B cell (primary cell): ENCODE data around the gene PIK3C2G. TPM values are rescaled to one million over a fixed set of nuclear protein-coding genes. Genes with fewer than 3 reads are reported as not detected.

Source experiments
- ATAC-seq: fragments of 200-7000 bp; cut with Tn5 transposase; one replicate; pipeline ENCODE4 v1.10.0; 2021; ENCODE audit warnings: low read depth, mild to moderate bottlenecking, moderate number of reproducible peaks, moderate library complexity
- CTCF ChIA-PET: fragments of 350-600 bp; sonication (Branson Sonifier 250); formaldehyde crosslinking; loops from one replicate; lab custom pipeline; 2021; ENCODE audit warnings: antibody characterized with exemption, inconsistent platforms; lab: Charles Lee
- POLR2A ChIA-PET: fragments of 350-600 bp; sonication (Branson Sonifier 250); formaldehyde crosslinking; loops from one replicate; lab custom pipeline; 2021; ENCODE audit warnings: antibody characterized with exemption; lab: Charles Lee
- DNase-seq: peaks from one replicate; pipeline ENCODE4 v3.0.0; 2013
- H2AFZ ChIP-seq: 2 replicates; pipeline ENCODE4 v1.6.1; 2012; ENCODE audit warnings: mild to moderate bottlenecking, low read depth, low read length; ENCODE audit not compliant: insufficient read depth, poor library complexity, severe bottlenecking
- H3K27ac ChIP-seq, 2 donors: 1 replicate in 1 of 2; 2 replicates in 1 of 2; pipeline ENCODE4 v1.5.1; 2012 to 2013; ENCODE audit warnings: low read length in 2 of 2, mild to moderate bottlenecking in 2 of 2, moderate library complexity in 1 of 2
- H3K27me3 ChIP-seq, 4 experiments: fragments of 200-600 bp in 1 of 4; sonication (generic) in 1 of 4; replicated peaks in 1 of 4; 1 replicate in 2 of 4; 2 replicates in 2 of 4; pipeline versions ENCODE4 v1.6.1 to v1.7.0; 2013 to 2016; ENCODE audit warnings: low read length in 3 of 4, mild to moderate bottlenecking in 2 of 4, mixed read lengths in 1 of 4, moderate library complexity in 1 of 4; ENCODE audit not compliant: insufficient read depth in 4 of 4, control insufficient read depth in 3 of 4; ENCODE audit errors: control extremely low read depth in 1 of 4
- H3K36me3 ChIP-seq, 2 experiments: replicated peaks in 1 of 2; 1 replicate in 1 of 2; 2 replicates in 1 of 2; pipeline versions ENCODE4 v1.6.1 to v1.7.1; 2013; ENCODE audit warnings: low read length in 1 of 2; ENCODE audit not compliant: insufficient read depth in 2 of 2, control insufficient read depth in 1 of 2; ENCODE audit errors: control extremely low read depth in 1 of 2, extremely low read depth in 1 of 2
- H3K4me1 ChIP-seq, 2 donors: fragments of 200-600 bp in 1 of 2; sonication (generic) in 1 of 2; 1 replicate in 1 of 2; 2 replicates in 1 of 2; pipeline versions ENCODE4 v1.5.1 to v1.6.1; 2013 to 2017; ENCODE audit warnings: low read length in 2 of 2; ENCODE audit not compliant: control insufficient read depth in 2 of 2, insufficient read depth in 2 of 2
- H3K4me2 ChIP-seq: replicated peaks from 2 replicates; pipeline ENCODE3; 2012; ENCODE audit warnings: mild to moderate bottlenecking, low read depth, low read length; ENCODE audit not compliant: poor library complexity, severe bottlenecking
- H3K4me3 ChIP-seq, 5 experiments: fragments of 200-600 bp in 1 of 5; sonication (generic) in 1 of 5; 1 replicate in 3 of 5; 2 replicates in 2 of 5; pipeline versions ENCODE4 v1.5.1 to v1.7.0; 2011 to 2016; ENCODE audit warnings: low read length in 4 of 5, mild to moderate bottlenecking in 4 of 5, low read depth in 2 of 5, control low read depth in 1 of 5, moderate library complexity in 1 of 5; ENCODE audit not compliant: insufficient read depth in 1 of 5; ENCODE audit errors: control extremely low read depth in 1 of 5, extremely low read depth in 1 of 5
- H3K79me2 ChIP-seq: fragments of 200-600 bp; sonication (generic); one replicate; pipeline ENCODE4 v1.6.0; 2016; ENCODE audit warnings: low read length; ENCODE audit not compliant: control insufficient read depth, insufficient read depth
- H3K9ac ChIP-seq: fragments of 200-600 bp; sonication (generic); 2 replicates; pipeline ENCODE4 v1.6.1; 2017; ENCODE audit warnings: mild to moderate bottlenecking, low read length, moderate library complexity
- H3K9me3 ChIP-seq, 3 donors: one replicate each; pipeline versions ENCODE4 v1.6.1 to v1.7.1; 2013; ENCODE audit warnings: low read length in 2 of 3; ENCODE audit not compliant: control insufficient read depth in 2 of 3, insufficient read depth in 1 of 3; ENCODE audit errors: control extremely low read depth in 1 of 3
- H4K20me1 ChIP-seq: 2 replicates; pipeline ENCODE4 v1.6.0; 2012; ENCODE audit warnings: mild to moderate bottlenecking, low read length; ENCODE audit not compliant: insufficient read depth, control insufficient read depth, poor library complexity, severe bottlenecking
- H3K27ac Mint-ChIP-seq: one replicate; pipeline ENCODE4 v1.8.0; 2021; ENCODE audit warnings: mixed read lengths
- H3K27me3 Mint-ChIP-seq: one replicate; pipeline ENCODE4 v1.8.0; 2021; ENCODE audit warnings: mixed read lengths
- H3K4me1 Mint-ChIP-seq: one replicate; pipeline ENCODE4 v1.8.0; 2021; ENCODE audit warnings: mixed read lengths
- H3K4me3 Mint-ChIP-seq: one replicate; pipeline ENCODE4 v1.8.0; 2021; ENCODE audit warnings: mixed read lengths
- H3K9me3 Mint-ChIP-seq: one replicate; pipeline ENCODE4 v1.8.0; 2022; ENCODE audit warnings: mixed read lengths; ENCODE audit not compliant: insufficient read depth
- EZH2 ChIP-seq: IDR thresholded peaks from 2 replicates; pipeline ENCODE4 v1.6.1; 2012; ENCODE audit warnings: borderline replicate concordance, low read depth, mild to moderate bottlenecking, moderate library complexity, low read length; ENCODE audit not compliant: insufficient read depth, poor library complexity, severe bottlenecking
- WGBS: methylation state at CpG from one replicate; pipeline ENCODE4 v1.1.5; 2013; ENCODE audit warnings: missing lambda C conversion rate; ENCODE audit not compliant: insufficient coverage; 5-methylcytosine and 5-hydroxymethylcytosine counted together
- intact Hi-C: fragments of 100-400 bp; cut with micrococcal nuclease; formaldehyde crosslinking; loops from one replicate; pipeline ENCODE4 v1.10.0; 2022
- polyA plus RNA-seq: library from polyadenylated mRNA; depleted of rRNA; stranded (reverse); fragments of >200 nt; gene quantifications from 2 replicates; pipeline ENCODE4 v1.2.3, GENCODE V29; 2012
- total RNA-seq, 2 donors: library from RNA; stranded (reverse); fragments of 120-200 nt in 1 of 2; gene quantifications; 1 replicate in 1 of 2; 2 replicates in 1 of 2; pipeline versions ENCODE4 v1.2.3 to v1.2.4, GENCODE V29; 2013 to 2022
- TF ChIP-seq, protein P1 (sequence below): fragments of 200-600 bp; IDR thresholded peaks from one replicate; pipeline ENCODE4 v1.8.0; 2022; ENCODE audit warnings: antibody characterized with exemption, mild to moderate bottlenecking

Gene PIK3C2G
- total and polyA plus RNA-seq, 2 donors (not counting 1 experiment from before 2014, with no cell fraction given): not detected

GRCh38 chr12:18454330-18454729 lies 193.0 kb downstream of the PIK3C2G start:
- no peaks in the 10 kb centered on the region for H3K9me3 ChIP-seq
- H3K36me3 ChIP-seq: no peaks in the 10 kb centered on the region
- H2AFZ ChIP-seq: no peak overlapping the region
- 18% methylated on average over 1 of the region's 1 CpG for WGBS
- no peaks in the 10 kb centered on the region for H3K4me1 ChIP-seq
- TF ChIP-seq, protein P1, sequence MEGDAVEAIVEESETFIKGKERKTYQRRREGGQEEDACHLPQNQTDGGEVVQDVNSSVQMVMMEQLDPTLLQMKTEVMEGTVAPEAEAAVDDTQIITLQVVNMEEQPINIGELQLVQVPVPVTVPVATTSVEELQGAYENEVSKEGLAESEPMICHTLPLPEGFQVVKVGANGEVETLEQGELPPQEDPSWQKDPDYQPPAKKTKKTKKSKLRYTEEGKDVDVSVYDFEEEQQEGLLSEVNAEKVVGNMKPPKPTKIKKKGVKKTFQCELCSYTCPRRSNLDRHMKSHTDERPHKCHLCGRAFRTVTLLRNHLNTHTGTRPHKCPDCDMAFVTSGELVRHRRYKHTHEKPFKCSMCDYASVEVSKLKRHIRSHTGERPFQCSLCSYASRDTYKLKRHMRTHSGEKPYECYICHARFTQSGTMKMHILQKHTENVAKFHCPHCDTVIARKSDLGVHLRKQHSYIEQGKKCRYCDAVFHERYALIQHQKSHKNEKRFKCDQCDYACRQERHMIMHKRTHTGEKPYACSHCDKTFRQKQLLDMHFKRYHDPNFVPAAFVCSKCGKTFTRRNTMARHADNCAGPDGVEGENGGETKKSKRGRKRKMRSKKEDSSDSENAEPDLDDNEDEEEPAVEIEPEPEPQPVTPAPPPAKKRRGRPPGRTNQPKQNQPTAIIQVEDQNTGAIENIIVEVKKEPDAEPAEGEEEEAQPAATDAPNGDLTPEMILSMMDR: no peak
- no peak for TF ChIP-seq EZH2
- intact Hi-C loops: no loop called here
- H3K27me3 ChIP-seq: no peaks in the 10 kb centered on the region
- Mint-ChIP-seq H3K27me3 (no peaks in the 10 kb centered on the region), H3K27ac (no peak overlapping the region), H3K4me1 (no peaks in the 10 kb centered on the region), H3K9me3 (peaks cover 4% of the 10 kb centered on the region), H3K4me3 (no peak overlapping the region)
- H4K20me1 ChIP-seq: no peaks in the 10 kb centered on the region
- no peaks in the 10 kb centered on the region for H3K79me2 ChIP-seq
- no peak for DNase-seq
- H3K4me2 ChIP-seq: no peak overlapping the region
- H3K9ac ChIP-seq: no peak overlapping the region
- CTCF ChIA-PET: no interaction called here
- POLR2A ChIA-PET: no interaction called here
- no peak overlapping the region for H3K4me3 ChIP-seq
- no peak for ATAC-seq
- H3K27ac ChIP-seq: no peak overlapping the region

- Mint-ChIP-seq H3K4me1 (no peaks in the 10 kb centered on the region), H3K27ac (no peak overlapping the region), H3K9me3 (peaks cover 4% of the 10 kb centered on the region), H3K27me3 (no peaks in the 10 kb centered on the region), H3K4me3 (no peak overlapping the region)
- Histone ChIP-seq H3K4me3 (no peak overlapping the region), H3K27me3 (no peaks in the 10 kb centered on the region), H3K4me2 (no peak overlapping the region), H2AFZ (no peak overlapping the region), H3K27ac (no peak overlapping the region), H3K36me3 (no peaks in the 10 kb centered on the region), H3K79me2 (no peaks in the 10 kb centered on the region), H3K4me1 (no peaks in the 10 kb centered on the region), H4K20me1 (no peaks in the 10 kb centered on the region), H3K9ac (no peak overlapping the region), H3K9me3 (no peaks in the 10 kb centered on the region)
- intact Hi-C loops: no loop called here
- ChIA-PET CTCF (no interaction called here), POLR2A (no interaction called here)
- TF ChIP-seq, protein P1: no peak
- no peak for TF ChIP-seq EZH2
- no peak for ATAC-seq
- WGBS: no CpG with 5 or more reads among the region's 2 CpGs
- DNase-seq: no peak
These were observed 195.0 kb downstream of the PIK3C2G start for GRCh38 chr12:18456344-18456743.
